ENCODE measurements around the gene ZSWIM7.
"Not testable (repeated sequence)": the region's sequence is repeated elsewhere in the genome, so short reads cannot be mapped to it uniquely, and the experiment has no call there.

The ZSWIM7 gene

GRCh38 chr17:15998031-15998562 is 1.4 kb downstream of the ZSWIM7 start:
- DNase-seq = no peak

DNA sequence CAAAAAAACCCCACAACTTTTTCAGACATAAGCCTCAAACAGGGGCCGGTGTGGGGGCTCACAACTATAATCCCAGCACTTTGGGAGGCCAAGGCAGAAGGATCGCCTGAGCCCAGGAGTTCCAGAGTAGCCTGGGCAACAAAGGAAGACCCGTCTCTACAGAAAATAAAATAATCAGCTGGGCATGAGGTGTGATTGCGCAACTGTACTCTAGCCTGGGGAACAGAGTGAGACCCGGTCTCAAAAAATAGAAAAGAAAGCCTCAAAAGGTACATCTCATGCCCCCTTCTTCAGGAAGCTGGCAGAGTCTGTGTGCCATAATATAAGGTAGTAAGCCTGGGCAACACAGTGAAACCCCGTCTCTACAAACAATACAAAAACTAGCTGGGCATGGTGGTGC is 3.2 kb downstream of the ZSWIM7 start:
- no peak for DNase-seq

DNA sequence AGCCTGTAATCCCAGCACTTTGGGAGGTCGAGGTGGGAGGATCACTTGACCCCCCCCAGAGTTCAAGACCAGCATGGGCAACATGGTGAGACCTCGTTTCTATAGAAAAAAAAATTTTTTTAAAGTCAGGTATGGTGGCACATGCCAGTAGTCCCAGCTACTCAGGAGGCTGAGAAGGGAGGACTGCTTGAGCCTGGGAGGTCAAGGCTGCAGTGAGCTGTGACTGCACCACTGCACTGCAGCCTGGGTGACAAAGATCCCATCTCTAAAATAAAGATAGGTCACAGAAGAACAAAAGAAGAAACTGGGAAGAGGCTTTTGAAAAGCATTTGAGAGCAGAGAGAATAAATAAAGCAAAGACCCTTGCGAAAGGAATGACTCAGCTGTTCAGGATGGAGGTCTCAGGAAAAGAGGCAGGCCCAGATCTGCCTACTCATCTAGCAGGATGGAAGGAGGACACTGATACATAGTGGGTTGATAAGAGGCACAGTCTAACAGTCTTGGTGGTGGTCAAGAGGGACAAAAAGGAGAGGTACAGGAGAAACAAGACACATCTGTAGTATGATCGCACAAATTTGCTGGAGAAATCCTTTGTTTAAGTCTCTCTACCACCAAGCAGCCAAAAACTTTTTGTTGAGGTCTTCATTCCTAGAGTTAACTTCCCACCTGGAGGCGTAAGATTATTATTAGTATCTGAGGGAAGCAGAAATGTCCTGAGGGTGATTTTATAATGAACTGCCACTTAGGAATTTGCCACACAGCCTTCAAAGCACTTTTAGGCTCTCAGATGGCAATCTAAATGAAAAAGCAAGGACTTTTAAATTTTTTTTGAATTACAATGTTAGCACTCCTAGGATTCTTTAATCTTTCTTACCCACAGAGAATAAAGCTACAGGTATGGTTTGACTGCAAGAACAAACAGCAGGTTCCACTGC is 17.6 kb downstream of the ZSWIM7 start:
- DNase-seq = peak; percentile 71

DNA sequence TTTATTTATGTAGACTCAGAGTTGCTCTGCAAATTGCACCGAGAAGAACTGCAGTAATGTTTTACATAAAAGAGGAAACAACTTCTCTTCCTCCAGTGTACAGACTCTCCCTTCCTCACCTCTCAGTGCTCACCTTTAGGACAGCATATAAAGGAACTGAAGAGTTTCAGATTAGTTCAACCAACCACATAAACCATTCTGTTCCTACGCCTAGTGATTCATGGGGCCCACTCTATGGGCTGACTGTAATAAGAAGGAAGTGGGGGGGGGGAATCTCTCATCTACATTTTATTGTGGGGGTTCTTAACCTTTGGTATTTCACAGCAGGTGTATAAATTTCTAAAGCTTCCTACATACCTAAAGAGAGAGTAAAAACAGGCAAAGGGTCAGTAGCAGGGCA is 18.3 kb downstream of the ZSWIM7 start:
- no peak for DNase-seq

DNA sequence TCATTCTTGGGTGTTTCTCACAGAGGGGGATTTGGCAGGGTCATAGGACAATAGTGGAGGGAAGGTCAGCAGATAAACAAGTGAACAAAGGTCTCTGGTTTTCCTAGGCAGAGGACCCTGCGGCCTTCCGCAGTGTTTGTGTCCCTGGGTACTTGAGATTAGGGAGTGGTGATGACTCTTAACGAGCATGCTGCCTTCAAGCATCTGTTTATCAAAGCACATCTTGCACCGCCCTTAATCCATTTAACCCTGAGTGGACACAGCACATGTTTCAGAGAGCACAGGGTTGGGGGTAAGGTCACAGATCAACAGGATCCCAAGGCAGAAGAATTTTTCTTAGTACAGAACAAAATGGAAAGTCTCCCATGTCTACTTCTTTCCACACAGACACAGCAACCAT is 20.5 kb downstream of the ZSWIM7 start:
- DNase-seq = not testable (repeated sequence)

DNA sequence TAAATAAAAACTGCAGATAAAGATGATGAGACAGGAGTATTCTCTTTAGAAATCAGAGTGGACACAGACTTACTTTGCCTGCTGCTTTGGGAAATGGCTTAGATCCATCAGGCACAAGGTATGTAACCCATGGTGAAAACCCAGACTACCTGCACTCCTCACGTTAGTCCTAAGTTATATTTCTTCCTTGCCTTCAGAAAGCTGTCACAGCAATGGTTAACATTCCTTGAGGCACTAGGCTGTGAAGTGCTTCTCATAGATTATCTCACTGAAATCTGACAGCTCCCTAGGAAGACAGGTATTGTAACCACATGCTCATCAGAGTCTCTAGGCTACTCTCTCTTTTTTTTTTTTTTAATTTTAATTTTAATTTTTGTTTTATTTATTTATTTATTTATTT is 20.9 kb downstream of the ZSWIM7 start:
- DNase-seq = no peak

DNA sequence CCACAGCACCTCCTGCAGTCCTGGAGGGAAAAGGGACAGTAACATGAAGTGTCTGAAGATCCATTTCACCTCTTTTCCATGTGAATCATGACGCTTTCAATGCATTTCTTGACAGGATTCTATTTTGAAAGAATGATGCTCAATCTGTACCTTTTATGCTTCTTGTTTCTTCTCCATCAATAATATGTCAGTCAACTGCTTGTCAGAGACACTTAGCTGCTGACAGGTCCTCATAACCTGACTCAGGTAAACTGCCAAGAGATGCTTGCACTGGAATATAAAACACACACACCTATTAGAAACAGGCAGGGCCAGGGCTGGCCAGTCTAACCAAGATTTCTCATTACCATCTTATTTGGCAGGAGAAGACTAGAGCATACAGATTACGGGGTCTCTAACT is 21.6 kb downstream of the ZSWIM7 start:
- DNase-seq = no peak

- no peak for DNase-seq
These were observed 25.7 kb downstream of the ZSWIM7 start for GRCh38 chr17:15973834-15974233.

DNA sequence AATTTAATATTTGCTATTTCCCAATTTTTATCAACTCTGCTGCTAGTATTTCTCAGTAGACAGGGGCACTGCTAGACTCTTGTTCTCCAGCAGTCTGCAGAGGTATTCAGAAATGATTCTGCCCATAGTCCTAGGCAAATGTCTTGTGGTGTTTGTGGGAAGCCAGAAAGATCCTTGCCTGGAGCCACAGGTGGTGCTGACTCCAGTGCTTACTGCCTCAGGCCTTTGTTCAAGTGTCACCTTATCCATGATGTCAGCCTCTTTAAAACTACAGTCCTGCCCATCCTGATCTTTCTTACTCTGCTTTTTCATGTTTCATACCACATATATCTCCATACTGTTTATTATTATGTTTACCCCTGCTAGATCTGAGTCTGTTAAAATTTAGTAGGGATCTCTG is 26.5 kb downstream of the ZSWIM7 start:
- DNase-seq = no peak

DNA sequence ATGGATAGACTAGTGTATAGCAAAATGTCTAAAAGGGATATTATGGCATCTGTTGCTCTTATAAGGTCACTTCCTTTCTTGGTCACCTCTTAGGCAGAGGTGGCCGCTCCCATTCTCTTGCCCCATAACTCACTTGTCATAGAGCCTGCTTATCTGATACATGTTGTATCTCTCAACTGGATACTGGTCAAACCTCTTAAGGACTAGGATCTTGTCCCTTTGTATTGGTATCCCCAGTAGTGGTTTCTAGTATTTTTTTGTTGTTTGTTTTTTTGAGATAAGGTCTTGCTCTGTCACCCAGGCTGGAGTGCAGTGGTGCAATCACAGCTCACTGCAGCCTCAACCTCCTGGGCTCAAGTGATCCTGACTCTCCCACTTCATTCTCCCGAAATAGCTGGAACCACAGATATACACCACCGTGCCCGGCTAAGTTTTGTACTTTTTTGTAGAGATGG is 27.0 kb downstream of the ZSWIM7 start:
- no peak for DNase-seq

- DNase-seq = no peak
These were observed 27.6 kb downstream of the ZSWIM7 start for GRCh38 chr17:15971882-15972281.

- no peak for DNase-seq
These were observed 28.3 kb downstream of the ZSWIM7 start for GRCh38 chr17:15971098-15971678.

DNA sequence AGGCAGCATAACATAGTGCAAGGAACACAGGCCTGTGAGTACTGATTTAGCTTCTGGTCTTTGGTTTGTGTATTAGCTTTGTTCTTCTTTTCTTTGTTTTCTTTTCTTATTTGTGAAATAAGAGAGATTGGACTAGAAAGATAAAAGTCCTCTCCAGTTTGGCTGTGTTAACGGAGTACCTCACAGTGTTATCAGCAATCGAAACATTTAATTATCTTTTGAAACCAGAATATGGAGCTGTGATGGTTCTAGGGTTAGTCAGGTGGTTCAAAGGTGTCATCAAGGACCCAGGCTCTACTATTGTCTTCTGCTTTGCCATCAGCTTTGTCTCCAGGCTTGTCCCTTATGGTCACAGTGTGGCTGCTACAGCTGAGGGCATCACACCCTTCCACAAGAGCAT is 29.0 kb downstream of the ZSWIM7 start:
- no peak for DNase-seq

DNA sequence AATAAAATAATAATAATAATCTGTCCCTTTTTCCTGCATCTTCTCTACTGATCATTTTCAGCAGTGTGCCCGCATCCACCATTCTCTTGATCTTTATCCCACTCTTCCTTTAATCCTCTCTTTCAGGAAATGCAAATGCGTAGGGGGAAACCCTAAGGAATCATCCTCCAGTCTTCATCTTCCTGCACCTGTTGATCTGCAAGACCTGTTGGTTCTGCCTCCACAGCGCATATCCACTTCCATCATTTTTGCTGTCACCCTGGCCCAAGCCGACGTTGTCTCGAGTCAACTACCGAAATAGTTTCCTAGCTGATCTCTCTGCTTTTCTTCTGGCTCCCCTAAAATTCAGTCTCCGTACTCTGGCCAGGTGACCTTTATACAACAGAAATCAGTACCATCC is 30.0 kb downstream of the ZSWIM7 start:
- DNase-seq = no peak

DNA sequence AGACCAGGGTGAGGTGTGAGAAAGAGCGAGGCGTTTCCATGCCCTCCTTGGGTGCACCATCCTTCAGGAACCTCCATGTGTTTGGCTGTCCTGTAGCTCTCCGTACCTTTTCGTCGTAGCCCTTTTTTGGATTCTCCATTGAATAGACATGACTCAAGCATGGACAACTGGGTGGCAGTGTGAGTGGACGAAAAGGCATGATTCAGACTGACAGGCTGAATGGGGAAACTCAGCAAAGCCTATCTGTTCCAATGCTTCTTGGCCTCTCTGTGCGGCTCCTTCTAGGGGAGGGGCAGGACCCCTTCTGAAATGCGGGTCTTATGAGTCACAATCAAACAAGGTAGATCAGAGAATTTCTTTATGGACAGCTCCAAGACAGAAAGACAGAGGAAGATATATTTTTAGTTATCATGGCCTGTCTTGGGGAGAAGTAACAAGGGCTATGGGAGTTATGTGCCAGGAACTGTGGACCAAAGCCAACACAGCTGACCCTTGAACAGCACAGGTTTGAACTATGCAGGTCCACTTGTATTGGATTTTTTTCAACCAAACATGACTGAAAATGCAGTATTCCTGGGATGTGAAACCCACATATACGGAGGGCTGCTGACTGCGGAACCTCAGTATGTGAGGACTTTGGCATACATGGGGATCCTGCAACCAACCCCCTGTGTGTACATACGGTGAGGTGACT is 31.7 kb downstream of the ZSWIM7 start:
- no peak for DNase-seq

DNA sequence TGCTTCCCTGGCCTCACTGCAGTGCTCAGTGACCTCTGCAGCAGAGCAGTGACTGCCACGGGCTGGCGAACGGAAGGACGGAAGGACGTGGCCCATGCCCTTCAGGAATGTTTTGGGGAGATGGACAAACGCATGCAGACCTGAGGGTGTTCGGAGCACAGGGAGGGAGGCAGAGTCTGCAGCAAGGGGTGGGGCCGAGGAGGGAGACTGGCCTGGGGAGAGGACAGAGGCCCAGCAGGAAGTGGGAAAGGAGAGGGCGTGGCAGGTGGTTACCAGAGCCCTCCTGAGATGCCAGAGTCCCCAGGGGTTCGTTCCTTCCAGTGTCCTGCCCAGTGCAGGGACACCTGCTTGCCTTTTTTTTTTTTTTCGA is 32.6 kb downstream of the ZSWIM7 start:
- no peak for DNase-seq

- no peak for DNase-seq
These were observed 33.2 kb downstream of the ZSWIM7 start for GRCh38 chr17:15966183-15966878.

DNA sequence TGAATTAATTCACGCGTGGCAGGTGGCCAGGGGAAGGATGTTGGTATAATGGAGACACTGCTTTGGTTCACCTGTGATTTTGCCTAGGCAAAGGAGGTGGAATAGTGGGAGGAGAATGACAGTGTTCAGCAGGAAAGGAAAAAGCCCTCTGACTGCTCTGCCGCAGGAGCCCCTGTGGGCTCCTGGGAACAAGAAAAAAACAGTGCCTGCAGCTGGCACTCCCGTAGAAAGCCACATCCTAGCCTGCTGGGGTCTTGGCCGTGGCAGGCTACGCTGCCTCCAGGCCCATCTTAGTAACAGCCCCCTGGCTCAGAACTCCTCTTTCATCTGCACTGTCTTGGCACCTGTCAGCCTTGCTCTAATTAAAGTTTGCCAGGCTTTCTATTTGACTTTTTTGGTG is 34.0 kb downstream of the ZSWIM7 start:
- DNase-seq = no peak

DNA sequence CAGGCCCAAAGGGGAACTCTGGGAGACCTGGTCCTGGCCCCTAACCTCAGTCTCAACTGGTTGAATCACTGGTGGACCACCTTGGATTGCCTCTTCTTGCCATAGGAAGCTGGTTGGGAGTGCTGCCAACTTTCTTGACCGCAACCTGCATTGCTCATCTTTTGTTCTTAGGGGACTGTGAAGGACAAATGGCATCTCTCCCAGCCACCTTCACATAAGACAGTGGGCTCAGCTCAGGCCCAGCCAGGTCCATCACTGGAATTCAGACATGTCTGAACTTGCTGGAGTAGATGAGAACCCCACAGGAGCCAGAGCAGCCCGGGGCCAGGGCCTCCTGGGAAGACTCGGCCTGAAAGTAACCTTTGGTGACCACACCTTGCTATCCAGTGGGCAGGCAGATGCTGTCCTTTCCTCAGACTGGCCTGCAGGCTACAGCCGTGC is 35.8 kb downstream of the ZSWIM7 start:
- DNase-seq = peak; percentile 59

GRCh38 chr17:15958484-15958854 is 41.0 kb downstream of the ZSWIM7 start:
- no peak for DNase-seq

DNA sequence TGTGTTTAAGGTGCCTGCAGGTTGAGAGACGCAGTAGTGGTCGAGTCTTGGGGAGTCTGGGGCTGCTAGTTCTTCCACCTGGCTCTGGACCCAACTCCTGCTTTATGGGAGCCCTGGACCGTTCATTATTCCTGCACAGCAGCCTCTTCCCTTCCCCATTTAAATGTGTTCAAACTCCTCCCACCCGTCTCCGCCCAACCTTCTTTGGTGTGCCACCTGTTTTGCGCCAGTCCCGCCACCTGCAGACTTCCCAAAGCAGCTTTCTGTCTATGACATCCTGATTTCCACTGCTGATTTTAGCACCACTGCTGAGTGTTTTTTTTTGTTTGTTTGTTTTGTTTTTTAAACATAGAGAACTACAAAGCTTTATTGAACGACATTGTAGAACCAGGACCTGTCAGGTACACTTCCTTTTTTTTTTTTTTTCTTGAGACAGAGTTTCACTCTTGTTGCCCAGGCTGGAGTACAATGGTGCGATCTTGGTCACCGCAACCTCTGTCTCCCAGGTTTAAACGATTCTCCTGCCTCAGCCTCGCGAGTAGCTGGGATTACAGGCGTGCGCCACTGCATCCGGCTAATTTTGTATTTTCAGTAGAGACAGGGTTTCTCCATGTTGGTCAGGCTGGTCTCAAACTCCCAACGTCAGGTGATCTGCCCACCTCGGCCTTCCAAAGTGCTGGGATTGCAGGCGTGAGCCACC is 41.7 kb downstream of the ZSWIM7 start:
- no peak for DNase-seq

DNA sequence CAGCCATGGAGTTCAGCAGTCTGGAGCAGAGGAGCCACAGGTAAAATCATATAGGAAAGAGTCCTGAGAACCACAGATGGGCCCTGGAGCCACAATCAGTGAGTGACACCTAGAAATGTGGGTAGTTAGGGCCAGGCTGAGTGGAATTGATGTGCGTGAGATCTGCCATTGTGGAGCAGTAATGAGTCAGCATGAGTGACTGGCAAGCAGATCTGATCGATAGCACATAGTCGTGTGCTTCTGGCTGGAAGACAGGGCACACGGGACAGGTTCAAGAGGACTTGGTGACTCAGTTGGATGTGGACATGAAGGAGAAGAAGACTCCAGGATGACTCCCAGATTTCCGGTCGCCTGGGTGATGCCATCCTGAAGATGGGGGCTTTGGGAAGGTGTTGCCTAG is 42.3 kb downstream of the ZSWIM7 start:
- DNase-seq = no peak
